ENCODE data around the gene ADRA2B.
A peak's percentile ranks its signal among the peaks of the same experiment; 100 is the strongest.

The ADRA2B gene

GRCh38 chr2:96150791-96151594, 34.6 kb upstream of the ADRA2B start:
- no peak overlapping the region for H3K4me3 ChIP-seq (ENCODE audit: low read depth, low read length)
- no peak for DNase-seq (ENCODE audit: low read depth, low spot score)
- in situ Hi-C loops (cut with HindIII; ENCODE audit: low sequenced_read_pairs) = no loop called here
- TF ChIP-seq, protein P1, sequence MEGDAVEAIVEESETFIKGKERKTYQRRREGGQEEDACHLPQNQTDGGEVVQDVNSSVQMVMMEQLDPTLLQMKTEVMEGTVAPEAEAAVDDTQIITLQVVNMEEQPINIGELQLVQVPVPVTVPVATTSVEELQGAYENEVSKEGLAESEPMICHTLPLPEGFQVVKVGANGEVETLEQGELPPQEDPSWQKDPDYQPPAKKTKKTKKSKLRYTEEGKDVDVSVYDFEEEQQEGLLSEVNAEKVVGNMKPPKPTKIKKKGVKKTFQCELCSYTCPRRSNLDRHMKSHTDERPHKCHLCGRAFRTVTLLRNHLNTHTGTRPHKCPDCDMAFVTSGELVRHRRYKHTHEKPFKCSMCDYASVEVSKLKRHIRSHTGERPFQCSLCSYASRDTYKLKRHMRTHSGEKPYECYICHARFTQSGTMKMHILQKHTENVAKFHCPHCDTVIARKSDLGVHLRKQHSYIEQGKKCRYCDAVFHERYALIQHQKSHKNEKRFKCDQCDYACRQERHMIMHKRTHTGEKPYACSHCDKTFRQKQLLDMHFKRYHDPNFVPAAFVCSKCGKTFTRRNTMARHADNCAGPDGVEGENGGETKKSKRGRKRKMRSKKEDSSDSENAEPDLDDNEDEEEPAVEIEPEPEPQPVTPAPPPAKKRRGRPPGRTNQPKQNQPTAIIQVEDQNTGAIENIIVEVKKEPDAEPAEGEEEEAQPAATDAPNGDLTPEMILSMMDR (IDR thresholded peaks at IDR 0.05; ENCODE audit: low read depth, low read length) = no peak

DNA sequence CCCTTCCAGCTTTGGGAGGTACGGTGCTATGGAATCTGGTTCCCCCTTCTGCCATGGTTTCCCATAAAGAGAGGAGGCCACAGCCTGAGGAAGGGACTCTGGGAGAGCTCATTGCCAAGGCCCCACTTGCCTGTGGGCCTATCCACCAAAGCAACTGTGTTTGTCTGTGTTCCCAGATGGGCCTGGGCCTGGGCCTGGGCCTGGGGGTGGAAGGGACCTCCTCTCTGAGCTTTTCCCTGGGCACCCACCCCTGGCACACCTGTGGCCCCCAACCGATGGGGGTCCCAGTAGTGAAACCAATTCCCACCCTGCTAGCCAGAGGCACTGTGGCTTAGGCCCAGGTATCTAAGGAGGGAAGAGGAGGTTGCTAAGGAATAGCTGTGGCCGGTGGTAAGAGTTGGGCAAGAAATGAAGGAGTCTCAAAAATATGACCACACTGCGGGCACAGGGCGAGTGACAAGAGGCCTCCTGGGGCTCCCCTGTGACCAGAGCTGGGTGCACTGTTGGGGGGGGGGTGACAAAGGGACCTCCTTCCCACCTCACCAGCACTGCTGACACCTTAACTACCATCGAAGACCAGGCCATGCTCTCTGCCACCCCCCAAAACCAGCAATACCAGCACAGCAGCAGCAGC, 33.8 kb upstream of the ADRA2B start:
- DNase-seq (ENCODE audit: low read depth, low spot score) = no peak
- in situ Hi-C loops (cut with HindIII; ENCODE audit: low sequenced_read_pairs) = no loop called here
- TF ChIP-seq, protein P1 (IDR thresholded peaks at IDR 0.05; ENCODE audit: low read depth, low read length) = no peak
- H3K4me3 ChIP-seq (ENCODE audit: low read depth, low read length) = no peak overlapping the region

GRCh38 chr2:96148410-96149217, 32.2 kb upstream of the ADRA2B start:
- TF ChIP-seq, protein P1 (IDR thresholded peaks at IDR 0.05; ENCODE audit: low read depth, low read length) = no peak
- in situ Hi-C loops (cut with HindIII; ENCODE audit: low sequenced_read_pairs) = no loop called here
- peak; percentile 88 for DNase-seq (ENCODE audit: low read depth, low spot score)
- no peak overlapping the region for H3K4me3 ChIP-seq (ENCODE audit: low read depth, low read length)

DNA sequence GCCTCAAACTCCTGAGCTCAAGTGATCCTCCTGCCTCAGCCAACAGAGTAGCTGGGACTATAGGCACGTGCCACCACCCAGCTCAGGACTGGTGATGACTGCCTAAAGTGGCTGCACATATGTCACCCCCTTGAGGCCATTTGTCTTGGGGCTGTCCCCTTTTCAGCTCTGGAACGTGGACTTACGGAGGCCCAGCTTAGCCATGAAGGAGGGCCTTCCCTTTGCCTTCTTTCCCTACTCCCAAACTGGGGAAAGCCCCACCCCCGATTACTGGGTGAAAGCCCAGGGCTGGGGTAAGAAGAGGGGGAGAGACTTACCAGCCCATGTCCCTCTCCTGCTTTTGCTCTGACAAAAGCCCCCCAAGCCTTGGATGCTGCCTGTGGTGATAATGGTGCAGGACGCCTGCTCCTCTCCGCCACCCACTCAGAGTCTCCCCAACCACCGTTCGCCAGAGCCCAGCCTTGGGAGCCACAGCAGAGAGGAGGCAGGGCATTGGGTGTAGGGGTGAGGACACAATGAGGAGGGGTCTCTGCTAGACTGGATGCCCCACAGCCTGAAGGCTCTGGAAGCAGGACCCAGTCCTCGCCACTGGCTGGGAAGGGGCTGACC, 31.3 kb upstream of the ADRA2B start:
- TF ChIP-seq, protein P1 (IDR thresholded peaks at IDR 0.05; ENCODE audit: low read depth, low read length) = no peak
- DNase-seq (ENCODE audit: low read depth, low spot score) = no peak
- H3K4me3 ChIP-seq (ENCODE audit: low read depth, low read length) = no peak overlapping the region
- in situ Hi-C loops (cut with HindIII; ENCODE audit: low sequenced_read_pairs) = no loop called here

DNA sequence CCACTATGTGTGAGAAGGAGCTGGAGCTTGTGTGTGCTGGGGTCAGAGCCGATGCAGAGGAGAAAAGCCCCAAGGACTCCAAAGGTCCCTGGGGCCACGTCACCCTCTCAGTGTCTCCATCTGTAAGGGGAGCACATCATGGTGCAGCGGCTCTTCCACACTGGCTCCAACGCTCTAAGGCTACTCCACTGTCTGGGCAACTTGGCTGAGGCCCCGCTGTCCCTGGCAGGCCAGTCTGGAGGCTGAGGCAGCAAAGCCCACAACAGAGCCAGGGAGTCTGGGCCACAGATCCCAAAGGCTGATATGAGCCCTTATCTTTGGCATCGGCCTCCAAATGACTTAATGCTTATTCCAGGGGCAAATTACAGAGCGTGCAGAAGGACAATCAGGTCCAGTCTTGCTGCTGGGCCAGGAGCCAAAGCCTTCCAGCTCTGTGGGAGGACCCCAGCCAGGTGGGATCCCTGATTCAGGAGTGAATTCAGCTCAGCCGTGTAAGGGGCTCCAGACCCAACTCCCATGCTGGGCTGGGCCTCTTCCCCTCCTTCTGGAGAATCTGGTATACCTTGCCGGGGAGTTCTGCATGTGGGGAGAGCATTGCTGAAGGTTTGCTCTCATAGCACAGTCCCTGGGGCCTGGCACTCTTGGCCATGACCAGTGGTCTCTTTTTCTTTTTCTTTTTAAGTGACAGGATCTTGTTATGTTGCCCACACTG, 30.7 kb upstream of the ADRA2B start:
- no peak overlapping the region for H3K4me3 ChIP-seq (ENCODE audit: low read depth, low read length)
- DNase-seq (ENCODE audit: low read depth, low spot score) = no peak
- in situ Hi-C loops (cut with HindIII; ENCODE audit: low sequenced_read_pairs) = no loop called here
- TF ChIP-seq, protein P1 (IDR thresholded peaks at IDR 0.05; ENCODE audit: low read depth, low read length) = no peak
